UCSD-AML1 (cell line): Measurements from ENCODE around the gene LMF1.

Source experiments
- DNase-seq: peaks from one replicate; lab custom pipeline; 2025; ENCODE audit not compliant: unreplicated experiment; lab: John Stamatoyannopoulos, UW

LMF1 gene

GRCh38 chr16:970766-971581 lies at the start of gene LMF1:
Gene LMF1, minus strand, starts transcription at chr16:970984. Its CDS starts 4 bp downstream, at chr16:970980.
- DNase-seq, result peak; percentile 95

GRCh38 chr16:1020091-1020399 lies 49.3 kb upstream of the LMF1 start:
- no peak for DNase-seq

GRCh38 chr16:1019231-1020090 lies 48.7 kb upstream of the LMF1 start:
- no peak for DNase-seq

GRCh38 chr16:1018447-1019198 lies 47.8 kb upstream of the LMF1 start:
- no peak for DNase-seq

- DNase-seq, result no peak
These were observed 44.1 kb upstream of the LMF1 start for GRCh38 chr16:1014771-1015495.

- DNase-seq, result no peak
These were observed 43.4 kb upstream of the LMF1 start for GRCh38 chr16:1014221-1014620.

GRCh38 chr16:1013593-1013900 lies 42.8 kb upstream of the LMF1 start:
- no peak for DNase-seq

GRCh38 chr16:1012722-1013592 lies 42.2 kb upstream of the LMF1 start:
- DNase-seq, result no peak

GRCh38 chr16:1012135-1012534 lies 41.4 kb upstream of the LMF1 start:
- no peak for DNase-seq

- DNase-seq, result no peak
These were observed 40.7 kb upstream of the LMF1 start for GRCh38 chr16:1011316-1012082.

- no peak for DNase-seq
These were observed 40.0 kb upstream of the LMF1 start for GRCh38 chr16:1010815-1011214.

GRCh38 chr16:1010251-1010650 lies 39.5 kb upstream of the LMF1 start:
- no peak for DNase-seq

- no peak for DNase-seq
These were observed 38.8 kb upstream of the LMF1 start for GRCh38 chr16:1009358-1010150.

GRCh38 chr16:1008085-1008484 lies 37.3 kb upstream of the LMF1 start:
- no peak for DNase-seq

- no peak for DNase-seq
These were observed 36.6 kb upstream of the LMF1 start for GRCh38 chr16:1007284-1007850.

GRCh38 chr16:1006781-1007180 lies 36.0 kb upstream of the LMF1 start:
- DNase-seq, result no peak

- no peak for DNase-seq
These were observed 34.5 kb upstream of the LMF1 start for GRCh38 chr16:1005286-1005685.
